ENCODE results near the gene BABAM1.
A peak's percentile ranks its signal among the peaks of the same experiment; 100 is the strongest.

The BABAM1 gene

GRCh38 chr19:17235300-17235970 lies 31.8 kb upstream of the BABAM1 start:
- H3K4me1 ChIP-seq = peaks cover 31% of the 10 kb centered on the region
- H3K27ac ChIP-seq = peak overlapping the region; percentile 72
- H3K4me3 ChIP-seq = peak overlapping the region; percentile 73
- peaks cover 51% of the 10 kb centered on the region for H4K20me1 ChIP-seq
- H3K4me2 ChIP-seq = peak overlapping the region; percentile 100
- no peaks in the 10 kb centered on the region for H3K9me3 ChIP-seq
- H3K9ac ChIP-seq = peak overlapping the region; percentile 80
- H3K36me3 ChIP-seq = peaks cover 70% of the 10 kb centered on the region
- H3K27me3 ChIP-seq = no peaks in the 10 kb centered on the region
- TF ChIP-seq Cebpa-rat (IDR thresholded peaks at IDR 0.05) = no peak

GRCh38 chr19:17235971-17236777 lies 31.1 kb upstream of the BABAM1 start:
- peak overlapping the region; percentile 72; the same call in 1 of the 2 replicates for H3K27ac ChIP-seq
- H3K9me3 ChIP-seq = no peaks in the 10 kb centered on the region
- peak overlapping the region; percentile 100 for H3K4me2 ChIP-seq
- no peaks in the 10 kb centered on the region for H3K27me3 ChIP-seq
- peaks cover 70% of the 10 kb centered on the region for H3K36me3 ChIP-seq
- peaks cover 59% of the 10 kb centered on the region for H4K20me1 ChIP-seq
- H3K9ac ChIP-seq = peak overlapping the region; percentile 80; the same call in 1 of the 2 replicates
- no peak for TF ChIP-seq Cebpa-rat (IDR thresholded peaks at IDR 0.05)
- peak overlapping the region; percentile 73 for H3K4me3 ChIP-seq
- H3K4me1 ChIP-seq = peaks cover 38% of the 10 kb centered on the region

- Histone ChIP-seq H3K9ac (no peak overlapping the region), H3K4me3 (no peak overlapping the region), H3K27ac (no peak overlapping the region), H3K36me3 (peaks cover 64% of the 10 kb centered on the region), H3K9me3 (no peaks in the 10 kb centered on the region), H4K20me1 (peaks cover 63% of the 10 kb centered on the region), H3K27me3 (no peaks in the 10 kb centered on the region), H3K4me1 (peaks cover 46% of the 10 kb centered on the region), H3K4me2 (peak overlapping the region; percentile 49)
- TF ChIP-seq Cebpa-rat (IDR thresholded peaks at IDR 0.05) = no peak
Observed at GRCh38 chr19:17236811-17237543, 30.3 kb upstream of the BABAM1 start.

GRCh38 chr19:17237747-17238706 lies 29.2 kb upstream of the BABAM1 start:
- peaks cover 57% of the 10 kb centered on the region for H3K4me1 ChIP-seq
- H3K9ac ChIP-seq = no peak overlapping the region
- TF ChIP-seq Cebpa-rat (IDR thresholded peaks at IDR 0.05) = no peak
- peaks cover 53% of the 10 kb centered on the region for H3K36me3 ChIP-seq
- no peak overlapping the region for H3K4me3 ChIP-seq
- H3K9me3 ChIP-seq = no peaks in the 10 kb centered on the region
- H3K27ac ChIP-seq = no peak overlapping the region
- H4K20me1 ChIP-seq = peaks cover 66% of the 10 kb centered on the region
- no peak overlapping the region for H3K4me2 ChIP-seq
- H3K27me3 ChIP-seq = no peaks in the 10 kb centered on the region

GRCh38 chr19:17240062-17240752 lies 27.0 kb upstream of the BABAM1 start:
- no peak overlapping the region for H3K9ac ChIP-seq
- no peak overlapping the region for H3K27ac ChIP-seq
- no peaks in the 10 kb centered on the region for H3K9me3 ChIP-seq
- peaks cover 39% of the 10 kb centered on the region for H3K36me3 ChIP-seq
- no peak overlapping the region for H3K4me3 ChIP-seq
- no peak for TF ChIP-seq Cebpa-rat (IDR thresholded peaks at IDR 0.05)
- peaks cover 78% of the 10 kb centered on the region for H4K20me1 ChIP-seq
- peaks cover 56% of the 10 kb centered on the region for H3K4me1 ChIP-seq
- no peak overlapping the region for H3K4me2 ChIP-seq
- no peaks in the 10 kb centered on the region for H3K27me3 ChIP-seq

- peaks cover 51% of the 10 kb centered on the region for H3K4me1 ChIP-seq
- TF ChIP-seq Cebpa-rat (IDR thresholded peaks at IDR 0.05) = no peak
- H4K20me1 ChIP-seq = peaks cover 75% of the 10 kb centered on the region
- peaks cover 39% of the 10 kb centered on the region for H3K36me3 ChIP-seq
- no peaks in the 10 kb centered on the region for H3K27me3 ChIP-seq
- no peak overlapping the region; the same call in 1 of the 2 replicates for H3K27ac ChIP-seq
- H3K4me2 ChIP-seq = no peak overlapping the region
- H3K9ac ChIP-seq = no peak overlapping the region
- no peak overlapping the region for H3K4me3 ChIP-seq
- no peaks in the 10 kb centered on the region for H3K9me3 ChIP-seq
Observed at GRCh38 chr19:17240826-17241399, 26.3 kb upstream of the BABAM1 start.

- no peak for TF ChIP-seq Cebpa-rat (IDR thresholded peaks at IDR 0.05)
- Histone ChIP-seq H3K36me3 (peaks cover 37% of the 10 kb centered on the region), H3K27ac (peak overlapping the region; percentile 47; the same call in 1 of the 2 replicates), H3K9ac (peak overlapping the region; percentile 85; the same call in 1 of the 2 replicates), H3K4me1 (peaks cover 54% of the 10 kb centered on the region), H3K9me3 (no peaks in the 10 kb centered on the region), H3K4me3 (peak overlapping the region; percentile 90), H4K20me1 (peaks cover 68% of the 10 kb centered on the region), H3K27me3 (no peaks in the 10 kb centered on the region), H3K4me2 (peak overlapping the region; percentile 92)
Observed at GRCh38 chr19:17242431-17243208, 24.6 kb upstream of the BABAM1 start.
